ENCODE data around the gene MMRN2.

Gene MMRN2

DNA sequence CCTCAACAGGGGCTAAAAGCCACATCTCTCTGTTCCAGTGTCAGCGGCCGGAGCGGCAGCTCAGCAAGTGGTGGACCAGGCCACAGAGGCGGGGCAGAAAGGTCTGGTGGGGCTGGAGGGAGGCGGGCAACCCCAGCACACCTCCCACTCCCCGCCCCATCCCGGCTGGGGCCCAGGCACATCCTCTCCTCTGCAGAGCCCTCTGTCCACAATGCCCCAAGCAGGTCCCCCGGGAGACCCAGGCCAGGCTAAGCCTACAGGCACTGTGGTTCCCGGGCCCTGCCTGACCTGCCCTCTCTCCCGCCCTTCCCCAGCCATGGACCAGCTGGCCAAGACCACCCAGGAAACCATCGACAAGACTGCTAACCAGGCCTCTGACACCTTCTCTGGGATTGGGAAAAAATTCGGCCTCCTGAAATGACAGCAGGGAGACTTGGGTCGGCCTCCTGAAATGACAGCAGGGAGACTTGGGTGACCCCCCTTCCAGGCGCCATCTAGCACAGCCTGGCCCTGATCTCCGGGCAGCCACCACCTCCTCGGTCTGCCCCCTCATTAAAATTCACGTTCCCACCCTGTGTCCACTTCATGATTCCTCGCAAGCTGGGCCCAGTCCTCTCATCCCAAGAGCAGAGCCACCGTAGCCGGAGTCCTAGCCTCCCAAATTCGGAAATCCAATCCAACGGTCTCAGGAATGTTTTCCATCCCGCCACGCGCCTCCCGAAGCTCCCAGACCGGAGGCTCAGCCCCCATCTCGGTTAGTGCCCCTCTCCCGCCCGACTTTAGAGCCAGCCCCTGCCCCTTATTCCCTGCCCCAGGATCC, 13.0 kb upstream of the MMRN2 start:
- DNase-seq (ENCODE audit: low read depth): no peak

DNA sequence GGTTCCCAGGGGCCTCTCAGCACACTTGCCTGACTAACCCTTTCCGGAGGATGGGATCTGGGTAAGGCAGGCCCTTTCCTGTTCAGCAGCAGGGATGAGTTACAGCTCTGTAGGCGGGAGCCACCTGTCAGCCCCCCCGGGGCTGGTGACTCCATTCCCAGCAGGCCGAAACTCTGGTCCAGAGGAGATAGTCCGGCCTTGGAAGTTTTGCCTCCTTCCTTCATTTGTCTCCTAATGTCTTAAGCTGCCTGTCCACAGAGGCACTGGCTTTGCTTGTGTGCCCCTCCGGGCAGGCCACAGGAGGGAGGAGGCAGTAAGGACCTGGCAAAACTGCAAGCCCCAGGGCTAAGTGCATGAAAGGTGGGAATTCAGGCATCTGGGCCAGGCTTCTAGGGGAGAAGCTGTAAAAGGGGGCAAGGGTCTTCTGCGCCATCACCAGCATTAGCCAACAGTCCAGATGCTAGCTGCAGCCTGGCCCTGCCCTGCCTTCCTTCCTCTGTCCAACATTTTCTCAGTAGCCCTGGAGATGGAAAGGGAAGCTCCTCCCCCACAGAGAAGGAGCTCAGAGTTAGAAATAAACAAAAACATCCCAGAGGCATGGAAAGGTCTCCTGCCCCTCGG, 12.1 kb upstream of the MMRN2 start:
- no peak for DNase-seq (ENCODE audit: low read depth)

DNA sequence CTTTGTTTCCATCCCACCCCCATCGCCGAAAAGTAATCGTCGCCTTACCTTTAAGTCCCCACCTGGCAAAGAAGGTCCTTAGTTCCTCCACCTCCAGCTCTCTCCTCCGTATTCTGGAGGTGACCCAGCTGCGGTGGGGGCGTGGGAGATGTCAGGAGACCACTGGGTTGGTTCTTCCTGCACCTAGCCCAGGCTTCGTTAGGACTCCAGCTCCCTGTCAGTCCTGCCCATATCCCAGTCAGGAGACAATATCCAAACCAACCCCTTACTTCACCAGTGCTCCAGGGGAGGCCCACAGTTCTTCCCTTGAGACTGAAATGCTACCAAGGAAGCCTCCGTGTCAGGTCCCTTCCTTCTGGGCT, 11.6 kb upstream of the MMRN2 start:
- DNase-seq (ENCODE audit: low read depth): no peak

DNA sequence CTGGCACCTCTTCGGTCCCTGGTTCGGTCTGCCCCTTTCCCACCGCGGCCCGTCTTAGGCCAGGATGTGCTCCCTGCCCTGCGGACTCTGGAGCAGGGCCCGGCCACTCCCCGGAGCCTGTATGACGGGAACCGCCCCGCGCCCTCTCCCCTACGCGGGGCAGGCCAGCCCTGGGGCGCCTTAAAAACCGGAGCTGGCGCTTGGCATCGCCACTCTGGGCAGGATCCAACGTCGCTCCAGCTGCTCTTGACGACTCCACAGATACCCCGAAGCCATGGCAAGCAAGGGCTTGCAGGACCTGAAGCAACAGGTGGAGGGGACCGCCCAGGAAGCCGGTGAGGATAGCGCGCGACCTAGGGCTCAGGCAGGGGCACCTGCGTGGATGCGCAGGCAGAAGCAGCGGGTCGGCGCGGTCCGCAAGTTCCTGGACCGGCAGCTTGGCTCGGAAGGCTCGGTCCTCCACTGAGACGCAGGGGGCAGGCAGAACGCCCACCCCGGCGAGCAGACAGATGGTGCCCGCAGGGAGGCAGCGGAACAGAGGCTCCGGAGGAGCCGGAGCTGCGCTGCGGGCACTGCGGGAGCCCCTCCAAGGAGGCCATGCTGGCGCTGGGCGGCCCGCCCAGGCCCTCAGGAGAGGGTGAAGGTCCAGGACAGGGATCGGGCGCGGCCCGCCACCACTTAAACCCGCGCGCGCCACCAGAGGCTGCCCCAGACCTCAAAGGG, 11.0 kb upstream of the MMRN2 start, which contains the start of gene ADIRF:
Gene ADIRF (plus strand): TSS at position 212 of the 723 bp plus-strand sequence. CDS start 63 bp downstream, at position 275.
- DNase-seq (ENCODE audit: low read depth): no peak

DNA sequence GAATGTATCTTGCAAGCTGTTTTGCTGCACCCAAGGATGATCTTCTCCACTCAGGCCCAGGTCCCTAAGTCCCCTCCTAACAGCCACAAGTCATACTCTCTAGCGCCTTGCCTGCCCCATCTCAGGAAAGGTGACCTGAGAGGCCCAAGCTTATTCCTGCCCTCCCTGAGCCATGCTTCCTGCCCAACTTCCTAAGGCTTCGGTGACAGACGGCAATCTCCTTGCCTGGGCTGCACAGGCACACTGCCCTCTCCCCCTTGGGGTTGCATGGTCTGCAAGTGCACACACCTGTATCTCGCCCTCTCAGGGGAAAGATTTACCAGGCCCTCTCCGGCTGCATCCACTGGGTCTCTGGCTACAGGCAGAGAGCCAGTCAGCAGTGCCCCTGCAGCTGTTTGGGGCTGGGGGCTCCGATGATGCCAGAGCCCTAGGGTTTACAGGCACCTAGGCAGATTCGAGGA, 10.1 kb upstream of the MMRN2 start:
- DNase-seq (ENCODE audit: low read depth): no peak

DNA sequence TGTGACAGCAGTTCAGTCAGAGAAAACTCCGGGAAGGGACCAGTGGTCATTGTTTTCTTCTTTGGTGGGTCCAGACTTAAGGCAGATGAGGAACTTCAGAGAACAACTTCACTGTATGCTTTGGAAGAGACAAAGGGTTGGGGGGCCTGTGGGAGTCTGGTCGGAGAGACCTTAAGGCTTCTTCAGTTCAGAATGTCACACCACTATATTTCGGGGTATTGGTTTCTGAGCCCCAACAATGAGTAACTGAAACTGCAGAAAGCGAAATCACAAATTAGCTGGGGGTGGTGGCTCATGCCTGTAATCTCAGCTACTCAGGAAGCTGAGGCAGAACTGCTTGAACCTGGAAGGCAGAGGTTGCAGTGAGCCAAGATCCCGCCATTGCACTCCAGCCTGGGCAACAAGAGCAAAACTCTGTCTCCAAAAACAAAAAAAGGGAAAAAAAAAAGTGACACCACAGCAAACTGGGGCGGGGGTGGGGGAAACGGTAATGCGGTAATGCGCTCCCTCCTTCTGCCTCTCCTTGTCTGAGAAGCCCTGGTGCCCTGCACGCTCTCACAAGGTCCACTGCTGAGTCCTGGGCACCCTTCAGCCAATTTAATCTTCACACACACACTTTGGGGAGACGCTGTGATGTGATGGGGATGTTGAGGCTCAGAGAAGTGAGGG, 8.7 kb upstream of the MMRN2 start:
- no peak for DNase-seq (ENCODE audit: low read depth)

DNA sequence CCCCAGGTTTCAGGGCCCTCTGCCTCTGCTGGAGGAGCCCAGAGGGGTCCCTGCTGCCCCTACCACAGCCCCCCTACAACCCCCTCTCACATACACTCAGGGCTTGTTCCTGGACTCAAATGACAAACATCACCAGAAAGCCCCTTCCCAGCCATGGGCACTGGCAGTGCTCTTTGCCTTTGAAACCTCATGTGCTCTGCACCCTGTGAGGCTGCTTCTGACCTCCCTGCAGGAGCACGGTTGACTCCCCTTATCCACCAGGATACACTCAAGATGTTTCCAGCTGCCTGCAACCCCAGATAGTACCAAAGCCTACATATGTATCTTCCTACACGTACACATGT, 7.4 kb upstream of the MMRN2 start:
- no peak for DNase-seq (ENCODE audit: low read depth)

DNA sequence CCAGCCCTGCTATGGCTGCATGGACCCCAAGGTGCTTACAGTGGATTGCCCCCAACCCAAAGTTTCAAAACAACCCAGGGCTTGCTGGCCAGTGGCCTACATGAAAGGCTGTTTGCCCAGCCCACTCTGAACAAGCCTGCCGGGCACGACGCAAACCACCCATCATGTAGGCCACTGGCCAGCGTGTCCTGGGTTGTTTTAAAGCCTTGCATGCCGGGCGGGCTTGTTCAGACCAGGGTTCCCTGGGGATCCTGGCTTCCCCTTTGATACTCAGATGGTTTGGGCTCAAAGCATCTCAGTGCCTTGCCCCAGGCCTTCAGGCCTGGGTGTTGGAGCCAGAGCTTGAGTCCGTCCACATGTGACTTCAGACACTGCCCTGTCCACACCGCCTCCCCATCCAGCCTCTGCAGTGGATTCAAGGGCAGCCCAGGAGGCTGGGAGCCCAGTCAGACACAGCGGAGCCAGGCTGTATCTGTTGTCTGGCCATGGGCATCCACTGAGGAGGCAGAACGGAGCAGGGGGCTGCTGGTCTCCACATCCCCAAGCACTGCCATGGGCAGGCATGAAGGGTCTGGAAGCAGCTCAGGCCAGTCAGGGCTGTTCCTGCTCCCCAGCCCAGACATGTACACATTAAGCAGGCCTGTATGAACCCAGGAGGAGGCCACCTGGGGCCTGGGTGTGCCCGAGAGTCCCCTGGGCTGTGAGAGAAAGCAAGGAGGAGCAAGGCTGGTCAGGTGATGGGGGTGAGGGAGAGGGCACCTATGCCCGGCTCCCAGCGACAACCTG, 6.8 kb upstream of the MMRN2 start:
- DNase-seq (ENCODE audit: low read depth): no peak

DNA sequence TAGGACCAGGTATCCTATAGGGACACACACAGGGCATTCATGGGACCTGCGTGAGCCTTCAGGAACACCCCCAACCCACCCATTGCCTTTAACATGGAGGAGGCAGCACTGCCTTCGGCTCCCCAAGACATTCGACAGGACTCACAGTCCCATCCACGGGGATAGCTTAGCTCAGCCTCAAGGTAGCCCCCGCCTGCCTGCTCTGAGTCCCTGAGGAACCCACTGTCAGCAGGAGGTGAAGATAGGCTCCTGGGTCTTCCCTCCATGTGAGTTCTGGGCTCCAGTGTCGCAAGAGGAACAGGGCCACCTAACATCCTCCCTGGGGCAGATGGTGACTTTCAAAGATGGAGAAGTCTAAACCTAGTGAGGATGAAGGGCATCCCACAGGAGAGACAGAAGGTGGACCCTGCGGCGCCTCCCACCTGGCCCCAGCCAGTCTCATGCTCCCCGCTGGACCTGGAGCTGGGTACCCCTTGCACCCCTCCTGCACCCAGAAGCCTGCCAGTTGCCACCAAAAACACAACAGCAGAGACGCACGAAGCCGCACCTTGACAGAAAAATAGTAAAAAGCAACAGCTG, 6.0 kb upstream of the MMRN2 start:
- DNase-seq (ENCODE audit: low read depth): no peak

DNA sequence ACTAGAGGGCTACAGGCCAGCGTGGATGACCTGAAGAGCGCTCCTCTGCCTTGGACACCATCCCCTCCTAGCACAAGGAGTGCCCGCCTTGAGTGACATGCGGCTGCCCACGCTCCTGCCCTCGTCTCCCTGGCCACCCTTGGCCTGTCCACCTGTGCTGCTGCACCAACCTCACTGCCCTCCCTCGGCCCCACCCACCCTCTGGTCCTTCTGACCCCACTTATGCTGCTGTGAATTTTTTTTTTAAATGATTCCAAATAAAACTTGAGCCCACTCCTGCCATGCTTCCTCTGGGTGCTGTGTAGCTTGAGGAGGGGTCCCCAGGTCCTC, 5.5 kb upstream of the MMRN2 start:
- no peak for DNase-seq (ENCODE audit: low read depth)

DNA sequence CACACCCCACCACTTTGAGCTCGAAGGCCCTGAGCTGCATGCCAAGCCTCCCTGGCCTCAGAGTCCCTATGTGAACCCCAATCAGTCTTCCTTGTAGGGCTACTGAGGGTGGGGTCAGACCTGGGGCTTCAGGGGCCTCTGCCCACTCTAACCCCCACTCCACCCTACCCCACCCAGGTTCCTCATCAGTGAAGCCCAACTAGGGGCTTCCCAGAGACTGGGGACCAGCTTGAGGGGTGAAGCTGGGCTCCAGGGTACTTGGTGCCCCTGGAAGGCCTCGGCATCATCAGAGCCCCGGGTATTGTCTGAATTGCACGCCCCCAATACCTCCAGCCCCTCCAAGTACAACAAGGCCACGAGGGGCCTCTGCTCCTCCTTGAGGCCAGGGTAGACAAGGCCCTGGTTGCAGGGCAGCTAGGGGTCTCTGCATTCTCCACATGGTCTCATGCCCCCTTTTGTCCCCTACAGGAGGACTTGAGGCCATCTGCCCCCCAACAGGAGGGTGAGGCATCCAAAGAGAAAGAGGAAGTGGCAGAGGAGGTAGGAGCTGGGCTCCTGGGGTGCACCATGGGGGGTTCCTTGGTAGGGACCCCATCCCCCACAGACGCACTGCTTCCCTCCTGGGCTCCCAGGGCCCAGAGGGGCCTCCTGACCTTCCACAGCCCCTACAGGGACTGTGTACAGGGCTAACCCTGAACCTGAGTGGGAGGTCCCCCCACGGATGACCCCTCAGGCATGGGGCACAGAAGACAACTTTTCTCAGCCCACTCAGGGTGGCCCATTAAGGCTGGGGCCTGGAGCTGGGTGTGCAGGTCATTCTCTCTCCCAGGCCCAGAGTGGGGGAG, 4.9 kb upstream of the MMRN2 start:
- no peak for DNase-seq (ENCODE audit: low read depth)

DNA sequence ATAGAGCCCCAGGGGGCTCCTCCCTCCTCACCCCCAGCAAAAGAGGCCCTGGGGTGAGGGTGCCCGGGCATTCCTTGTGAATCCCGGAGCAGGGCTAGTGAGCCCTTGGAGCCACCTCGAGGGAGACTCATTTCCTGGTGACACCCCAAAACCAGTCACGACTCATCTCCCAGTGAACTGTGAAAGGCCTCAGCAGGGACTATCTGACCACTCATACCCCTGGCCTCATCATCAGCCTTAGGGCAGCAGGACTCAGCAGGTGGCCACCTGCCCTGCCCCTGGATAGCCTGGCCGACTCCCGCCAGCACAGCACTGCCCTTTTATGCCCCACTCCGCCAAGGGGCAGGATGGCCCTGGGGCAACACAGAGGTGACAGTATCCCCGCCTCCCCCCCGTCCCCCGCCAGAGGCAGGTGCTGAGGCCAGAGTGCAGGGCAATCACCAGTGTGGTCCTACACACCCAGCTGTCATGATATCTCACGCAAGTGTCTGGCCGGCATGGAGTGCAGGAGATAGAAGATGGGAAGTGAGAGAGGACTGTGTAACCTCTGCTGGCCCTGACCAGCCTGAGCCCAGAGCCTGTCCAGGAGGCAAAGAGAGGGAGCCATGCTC, 4.2 kb upstream of the MMRN2 start:
- no peak for DNase-seq (ENCODE audit: low read depth)

DNA sequence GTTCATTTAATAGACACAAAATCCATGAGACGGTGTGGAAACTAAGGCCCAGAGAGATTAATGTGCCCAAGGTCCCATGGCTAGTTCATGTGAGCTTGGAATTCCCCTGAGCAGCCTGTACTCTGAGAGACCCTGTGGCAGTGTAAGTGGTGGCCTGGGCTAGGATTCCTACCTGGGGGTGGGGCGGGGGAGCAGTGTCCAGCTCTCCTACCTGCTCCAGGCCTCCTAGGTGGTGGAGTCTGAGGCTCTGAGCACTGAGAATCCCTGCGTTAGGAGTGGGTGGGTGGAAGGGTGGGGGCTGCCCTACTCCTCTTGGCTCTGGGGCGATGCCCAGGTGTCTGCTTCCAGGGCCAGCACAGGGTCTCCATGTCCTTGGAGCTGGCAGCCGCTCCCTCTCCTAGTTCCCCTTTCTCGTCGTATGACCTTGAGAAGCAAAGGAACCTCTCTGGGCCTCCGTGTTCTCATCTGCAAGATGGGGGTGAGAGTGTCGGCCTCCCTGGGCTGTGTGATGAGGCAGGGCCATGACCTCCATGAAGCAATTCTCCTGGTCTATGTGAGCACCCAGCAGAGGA, 3.5 kb upstream of the MMRN2 start:
- DNase-seq (ENCODE audit: low read depth): no peak

DNA sequence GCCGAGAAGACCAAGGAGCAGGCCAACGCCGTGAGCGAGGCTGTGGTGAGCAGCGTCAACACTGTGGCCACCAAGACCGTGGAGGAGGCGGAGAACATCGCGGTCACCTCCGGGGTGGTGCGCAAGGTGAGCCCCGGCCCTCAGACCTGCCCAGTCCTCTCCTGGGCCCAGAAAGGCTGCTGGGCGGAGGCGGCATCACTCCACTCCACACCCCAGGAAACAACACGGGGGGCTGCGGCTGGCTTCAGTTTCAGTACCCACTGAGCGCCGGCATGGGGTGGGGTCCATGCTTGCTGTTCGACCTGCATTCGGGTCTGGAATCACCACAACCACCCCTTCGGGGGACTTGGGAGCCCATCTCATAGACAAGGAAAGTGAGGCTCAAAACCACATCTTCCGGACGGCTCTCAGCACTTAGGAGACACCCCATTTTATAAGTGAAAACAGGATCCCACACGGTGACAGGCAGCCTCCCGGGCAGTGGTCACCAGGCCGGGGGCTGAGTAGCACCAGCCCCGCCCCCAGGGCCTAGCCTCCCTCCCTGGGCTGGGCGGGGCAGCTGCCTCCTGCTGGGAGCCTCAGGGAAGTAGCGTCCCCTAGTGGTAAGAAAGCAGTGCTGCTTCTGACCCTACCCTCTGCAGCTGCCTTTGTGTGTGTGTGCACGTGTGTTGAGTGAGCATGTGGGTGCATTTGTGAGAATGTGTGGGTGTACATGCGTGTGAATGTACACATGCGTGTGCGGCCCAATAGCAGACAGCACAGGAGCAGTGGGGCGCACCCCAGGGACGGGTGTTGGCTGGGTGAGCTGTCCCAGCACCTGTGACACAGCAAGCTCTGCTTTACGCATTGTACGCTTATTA, 2.8 kb upstream of the MMRN2 start:
- DNase-seq (ENCODE audit: low read depth): no peak

DNA sequence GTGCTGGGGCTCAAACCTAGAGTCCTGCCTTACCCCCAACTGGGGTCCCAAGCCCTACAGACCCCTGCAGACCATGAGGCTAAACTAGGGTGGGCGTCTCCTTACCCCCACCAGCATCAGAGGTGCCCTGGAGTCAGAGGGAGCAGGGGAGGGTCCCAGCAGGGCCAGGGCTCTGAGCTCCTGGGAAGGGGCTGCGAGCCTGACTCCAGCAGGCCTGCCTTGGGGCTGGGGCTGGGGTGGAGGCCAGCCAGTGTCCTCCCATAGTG, 2.3 kb upstream of the MMRN2 start:
- no peak for DNase-seq (ENCODE audit: low read depth)

DNA sequence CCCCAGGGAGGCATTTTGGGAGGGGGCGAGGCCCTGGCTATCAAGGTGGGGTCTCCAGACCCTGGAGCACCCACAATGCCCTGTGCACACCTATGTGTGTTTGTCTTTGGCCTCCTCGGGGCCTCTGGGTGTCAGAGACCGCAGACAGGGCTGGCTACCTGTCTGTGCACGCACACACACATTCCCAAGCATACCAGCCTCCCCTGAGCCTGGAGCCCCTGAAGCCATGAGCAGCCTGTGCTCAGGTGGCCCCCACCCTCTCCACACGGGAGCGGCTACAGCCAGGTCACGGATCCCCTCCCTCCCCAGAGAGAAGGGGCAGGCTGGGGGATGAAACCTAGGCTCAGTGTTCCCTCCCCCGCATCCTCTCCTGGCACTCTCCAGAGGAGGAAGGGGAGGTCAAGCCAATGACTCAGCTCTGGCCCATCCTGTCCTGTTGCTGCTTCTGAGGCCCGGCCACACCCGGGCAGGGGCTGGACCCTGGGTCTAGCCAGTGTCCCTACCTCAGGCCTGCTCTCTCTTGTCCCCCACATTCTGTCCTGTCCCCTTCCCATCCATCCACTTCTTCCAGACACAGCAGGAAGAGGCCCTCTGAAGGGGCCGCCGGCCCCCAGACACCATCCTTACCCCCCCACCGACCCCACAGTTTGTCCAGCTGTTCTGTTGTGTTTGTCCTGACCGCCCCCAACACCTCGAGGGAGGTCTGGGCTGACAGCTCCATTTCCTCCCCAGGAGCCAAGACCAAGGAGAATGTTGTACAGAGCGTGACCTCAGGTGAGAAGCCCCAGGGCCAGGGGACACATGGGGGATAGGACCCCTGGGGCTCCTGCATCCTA, 1.7 kb upstream of the MMRN2 start:
- no peak for DNase-seq (ENCODE audit: low read depth)

DNA sequence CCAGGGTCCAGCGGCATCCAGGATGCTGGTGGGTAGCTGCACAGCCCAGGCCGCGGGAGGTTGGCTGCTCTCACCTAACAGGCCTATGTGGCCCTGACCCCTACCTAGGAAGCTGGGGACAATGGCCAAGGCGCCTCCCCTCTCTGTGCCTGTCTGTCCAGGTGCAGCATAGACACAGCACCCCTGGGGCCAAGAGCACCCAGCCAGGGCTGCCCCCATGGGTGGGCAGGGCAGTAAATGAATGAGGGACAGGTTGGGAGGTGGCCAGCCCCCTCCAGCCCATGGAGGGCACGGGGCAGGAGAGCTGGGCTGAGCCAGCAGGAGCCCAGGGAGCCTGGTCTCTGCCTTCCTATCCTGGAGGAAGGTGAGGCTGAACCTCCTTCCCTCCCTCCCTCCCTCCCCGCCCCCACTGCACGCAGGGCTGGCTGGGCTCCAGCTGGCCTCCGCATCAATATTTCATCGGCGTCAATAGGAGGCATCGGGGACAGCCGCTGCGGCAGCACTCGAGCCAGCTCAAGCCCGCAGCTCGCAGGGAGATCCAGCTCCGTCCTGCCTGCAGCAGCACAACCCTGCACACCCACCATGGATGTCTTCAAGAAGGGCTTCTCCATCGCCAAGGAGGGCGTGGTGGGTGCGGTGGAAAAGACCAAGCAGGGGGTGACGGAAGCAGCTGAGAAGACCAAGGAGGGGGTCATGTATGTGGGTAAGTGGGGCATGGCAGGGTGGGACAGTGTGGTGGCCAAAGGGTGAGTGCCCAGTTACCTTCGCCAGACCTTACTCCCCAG, 893 bp upstream of the MMRN2 start, which contains the start of gene SNCG:
Gene SNCG (plus strand): TSS at position 484 of the 785 bp plus-strand sequence. CDS start 99 bp downstream, at position 583.
- DNase-seq (ENCODE audit: low read depth): no peak
